ENCODE results near the gene CD44. TPM values are rescaled to one million over a fixed set of nuclear protein-coding genes. Genes with fewer than 3 reads are reported as not detected.

The CD44 gene
- polyA plus RNA-seq, 1 donor from 2014 or later = 0.77 TPM

- no peaks in the 10 kb centered on the region for H4K20me1 ChIP-seq (ENCODE audit: insufficient read depth)
- H3K27me3 ChIP-seq (ENCODE audit: insufficient read depth, low read depth, low read length) = no peaks in the 10 kb centered on the region
- no peaks in the 10 kb centered on the region for H3K9me3 ChIP-seq (ENCODE audit: low read length)
- H3K9me2 ChIP-seq (ENCODE audit: insufficient read depth, low read length) = no peaks in the 10 kb centered on the region
- no peak overlapping the region for H3K4me2 ChIP-seq (ENCODE audit: low read length)
- H3K36me3 ChIP-seq (ENCODE audit: insufficient read depth, low read length) = no peaks in the 10 kb centered on the region
- no peak overlapping the region for H3K27ac ChIP-seq (ENCODE audit: low read length)
- H2AFZ ChIP-seq (ENCODE audit: low read depth, low read length) = no peak overlapping the region
- no peak overlapping the region for H3K4me3 ChIP-seq (ENCODE audit: low read length)
- H3K9ac ChIP-seq (ENCODE audit: low read length) = no peak overlapping the region
- TF ChIP-seq CTCF (IDR thresholded peaks at IDR 0.05; ENCODE audit: poor library complexity, severe bottlenecking) (no peak), POLR2AphosphoS5 (IDR thresholded peaks at IDR 0.05) (no peak), MXI1 (conservative IDR thresholded peaks at IDR 0.05; ENCODE audit: poor library complexity, severe bottlenecking) (no peak), REST (IDR thresholded peaks at IDR 0.05; ENCODE audit: borderline replicate concordance) (peak; percentile 58)
- H3F3A ChIP-seq (ENCODE audit: insufficient read depth, low read length, poor library complexity, severe bottlenecking) = no peaks in the 10 kb centered on the region
- H3K79me2 ChIP-seq (replicated peaks; ENCODE audit: insufficient read depth, low read length) = no peaks in the 10 kb centered on the region
Measured at GRCh38 chr11:35158701-35159510, 19.9 kb downstream of the CD44 start.

GRCh38 chr11:35160246-35160824, 21.4 kb downstream of the CD44 start:
- TF ChIP-seq MXI1 (conservative IDR thresholded peaks at IDR 0.05; ENCODE audit: poor library complexity, severe bottlenecking) (no peak), RAD21 (conservative IDR thresholded peaks at IDR 0.05) (no peak), SMC3 (conservative IDR thresholded peaks at IDR 0.05; ENCODE audit: poor library complexity) (no peak), EZH2 (IDR thresholded peaks at IDR 0.05; ENCODE audit: borderline replicate concordance, insufficient read depth, low read length, poor library complexity, severe bottlenecking) (no peak), POLR2AphosphoS5 (IDR thresholded peaks at IDR 0.05) (no peak), CTCF (IDR thresholded peaks at IDR 0.05; ENCODE audit: poor library complexity, severe bottlenecking) (no peak), EP300 (conservative IDR thresholded peaks at IDR 0.05; ENCODE audit: poor library complexity, severe bottlenecking) (no peak)

More at GRCh38 chr11:35160246-35160824, 21.4 kb downstream of the CD44 start:
- Histone ChIP-seq H3K4me2 (ENCODE audit: low read length) (no peak overlapping the region), H3K9ac (ENCODE audit: low read length) (no peak overlapping the region), H3K27ac (ENCODE audit: low read length) (no peak overlapping the region), H2AFZ (ENCODE audit: low read depth, low read length) (no peak overlapping the region), H3F3A (ENCODE audit: insufficient read depth, low read length, poor library complexity, severe bottlenecking) (no peaks in the 10 kb centered on the region), H3K27me3 (ENCODE audit: insufficient read depth, low read depth, low read length) (no peaks in the 10 kb centered on the region), H3K9me3 (ENCODE audit: low read length) (no peaks in the 10 kb centered on the region), H4K20me1 (ENCODE audit: insufficient read depth) (no peaks in the 10 kb centered on the region), H3K79me2 (replicated peaks; ENCODE audit: insufficient read depth, low read length) (no peaks in the 10 kb centered on the region), H3K9me2 (ENCODE audit: insufficient read depth, low read length) (no peaks in the 10 kb centered on the region), H3K36me3 (ENCODE audit: insufficient read depth, low read length) (no peaks in the 10 kb centered on the region), H3K4me3 (ENCODE audit: low read length) (no peak overlapping the region)
